Keratinocyte (primary cell): ENCODE results near the gene GALNT2. TPM values are rescaled to one million over a fixed set of nuclear protein-coding genes. Genes with fewer than 3 reads are reported as not detected.

Experiments used
- DNase-seq: peaks from one replicate; pipeline ENCODE4 v3.0.0-alpha.2; 2011; ENCODE audit warnings: low read depth, missing footprints, low spot score
- FAIRE-seq: peaks from 2 replicates; lab custom pipeline; 2011; peaks lifted over from hg19 to GRCh38; lab: Jason Lieb, UNC
- H2AFZ ChIP-seq: 2 replicates; pipeline ENCODE4 v1.6.0; 2012; ENCODE audit warnings: low read length, control low read depth, inconsistent platforms; ENCODE audit not compliant: control insufficient read depth
- H3K27ac ChIP-seq: 2 replicates; pipeline ENCODE4 v1.5.1; 2011; ENCODE audit warnings: low read length; ENCODE audit not compliant: control insufficient read depth, insufficient read depth
- H3K27me3 ChIP-seq: 3 replicates; pipeline ENCODE4 v1.6.0; 2011; ENCODE audit warnings: low read length; ENCODE audit not compliant: control insufficient read depth, insufficient read depth; ENCODE audit errors: extremely low read depth
- H3K36me3 ChIP-seq, 2 experiments: 2 replicates in 1 of 2; 3 replicates in 1 of 2; pipeline ENCODE4 v1.5.1; 2011; ENCODE audit warnings: low read length in 2 of 2, mild to moderate bottlenecking in 1 of 2; ENCODE audit not compliant: control insufficient read depth in 2 of 2, insufficient read depth in 2 of 2; ENCODE audit errors: extremely low read depth in 1 of 2
- H3K4me1 ChIP-seq: 3 replicates; pipeline ENCODE4 v1.5.1; 2011; ENCODE audit warnings: low read length; ENCODE audit not compliant: control insufficient read depth, insufficient read depth; ENCODE audit errors: extremely low read depth
- H3K4me2 ChIP-seq: 3 replicates; pipeline ENCODE4 v1.6.0; 2011; ENCODE audit warnings: low read depth, low read length; ENCODE audit not compliant: control insufficient read depth, insufficient read depth; ENCODE audit errors: extremely low read depth
- H3K4me3 ChIP-seq, 3 experiments: fragments of 200-600 bp in 1 of 3; sonication (generic) in 1 of 3; 2 replicates in 2 of 3; 3 replicates in 1 of 3; pipeline ENCODE4 v1.5.1; 2011 to 2016; ENCODE audit warnings: low read length in 3 of 3, mild to moderate bottlenecking in 3 of 3, control low read depth in 2 of 3, inconsistent platforms in 1 of 3, low read depth in 1 of 3, mixed read lengths in 1 of 3, mixed run types in 1 of 3, moderate library complexity in 1 of 3; ENCODE audit not compliant: control insufficient read depth in 2 of 3, insufficient read depth in 2 of 3; ENCODE audit errors: extremely low read depth in 1 of 3
- H3K79me2 ChIP-seq: 2 replicates; pipeline ENCODE4 v1.6.0; 2012; ENCODE audit warnings: low read length; ENCODE audit not compliant: control insufficient read depth, insufficient read depth
- H3K9ac ChIP-seq: 3 replicates; pipeline ENCODE4 v1.6.0; 2011; ENCODE audit warnings: low read length; ENCODE audit not compliant: control insufficient read depth, insufficient read depth; ENCODE audit errors: extremely low read depth
- H3K9me1 ChIP-seq: 3 replicates; pipeline ENCODE4 v1.6.0; 2011; ENCODE audit warnings: low read length; ENCODE audit not compliant: control insufficient read depth, insufficient read depth; ENCODE audit errors: extremely low read depth
- H3K9me3 ChIP-seq: 2 replicates; pipeline ENCODE4 v1.5.1; 2012; ENCODE audit warnings: low read depth, low read length; ENCODE audit not compliant: control insufficient read depth
- H4K20me1 ChIP-seq: 3 replicates; pipeline ENCODE4 v1.6.0; 2011; ENCODE audit warnings: low read length; ENCODE audit not compliant: control insufficient read depth, insufficient read depth; ENCODE audit errors: extremely low read depth
- EZH2 ChIP-seq: IDR thresholded peaks from one replicate; pipeline ENCODE4 v1.6.1; 2012; ENCODE audit warnings: inconsistent platforms, mild to moderate bottlenecking, low read length, moderate library complexity
- dilution Hi-C: fragments of 300-500 bp; cut with MboI; formaldehyde crosslinking; loops from one replicate; pipeline ENCODE4 v1.7.0; 2020; ENCODE audit warnings: low sequenced_read_pairs; ENCODE audit not compliant: extremely low pct_ligation_motif_present
- polyA plus RNA-seq, 5 experiments: library from polyadenylated mRNA; depleted of rRNA in 3 of 5; stranded (reverse) in 3 of 5; stranded (forward) in 1 of 5; unstranded in 1 of 5; fragments of >200 nt; gene quantifications; 1 replicate in 1 of 5; 2 replicates in 3 of 5; 3 replicates in 1 of 5; pipeline versions ENCODE4 v1.2.1 to v1.2.3, GENCODE V29; 2011 to 2012; ENCODE audit warnings: missing spikeins in 2 of 5, low read depth in 1 of 5, low replicate concordance in 1 of 5
- TF ChIP-seq, protein P1 (sequence below), 3 experiments: IDR thresholded peaks in 1 of 3; conservative IDR thresholded peaks in 1 of 3; optimal IDR thresholded peaks in 1 of 3; 2 replicates in 2 of 3; 3 replicates in 1 of 3; pipeline versions ENCODE3 to v1.5.1; 2011; ENCODE audit warnings: low read length in 3 of 3, mild to moderate bottlenecking in 3 of 3, moderate library complexity in 2 of 3, control low read depth in 1 of 3, inconsistent platforms in 1 of 3; ENCODE audit not compliant: insufficient read depth in 2 of 3; ENCODE audit errors: extremely low read depth in 1 of 3

Gene GALNT2
- polyA plus RNA-seq, 1 donor (not counting 4 experiments of a cell fraction or from before 2014, with no cell fraction given), result 61.7 TPM

DNA sequence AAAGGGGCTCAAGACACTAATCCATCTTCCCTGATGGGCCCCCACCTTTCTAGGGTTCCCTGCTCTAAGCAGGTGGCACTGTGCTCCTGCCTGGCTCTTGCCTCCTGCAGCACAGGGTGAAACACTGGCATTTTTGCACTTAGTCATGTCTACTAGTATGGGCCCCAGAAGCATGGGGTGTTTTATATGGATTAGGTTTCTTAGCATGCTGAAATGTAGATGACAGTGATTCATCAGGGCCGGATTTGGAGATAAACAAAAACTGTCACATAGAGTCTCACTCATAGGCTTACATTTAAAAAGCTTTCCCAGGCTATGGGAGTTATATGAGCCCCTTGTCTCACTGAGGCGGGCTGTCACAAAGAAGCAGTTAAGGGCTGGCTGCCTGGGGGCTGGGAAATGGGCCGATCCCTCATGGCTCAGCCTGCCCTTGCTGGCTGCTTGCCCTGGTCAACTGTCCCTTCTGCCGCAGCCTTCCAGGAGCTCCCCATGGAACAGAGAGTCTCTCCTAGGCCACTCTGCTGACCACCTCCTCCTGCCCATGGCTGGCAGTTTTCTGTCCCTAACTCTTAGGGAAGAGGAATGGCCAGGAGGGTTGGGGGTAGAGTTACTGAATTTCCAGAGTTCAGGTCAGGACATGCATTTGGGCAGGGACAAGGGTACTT lies 6.5 kb downstream of the GALNT2 start:
- H3K4me2 ChIP-seq, result peak overlapping the region; percentile 39
- TF ChIP-seq, protein P1, sequence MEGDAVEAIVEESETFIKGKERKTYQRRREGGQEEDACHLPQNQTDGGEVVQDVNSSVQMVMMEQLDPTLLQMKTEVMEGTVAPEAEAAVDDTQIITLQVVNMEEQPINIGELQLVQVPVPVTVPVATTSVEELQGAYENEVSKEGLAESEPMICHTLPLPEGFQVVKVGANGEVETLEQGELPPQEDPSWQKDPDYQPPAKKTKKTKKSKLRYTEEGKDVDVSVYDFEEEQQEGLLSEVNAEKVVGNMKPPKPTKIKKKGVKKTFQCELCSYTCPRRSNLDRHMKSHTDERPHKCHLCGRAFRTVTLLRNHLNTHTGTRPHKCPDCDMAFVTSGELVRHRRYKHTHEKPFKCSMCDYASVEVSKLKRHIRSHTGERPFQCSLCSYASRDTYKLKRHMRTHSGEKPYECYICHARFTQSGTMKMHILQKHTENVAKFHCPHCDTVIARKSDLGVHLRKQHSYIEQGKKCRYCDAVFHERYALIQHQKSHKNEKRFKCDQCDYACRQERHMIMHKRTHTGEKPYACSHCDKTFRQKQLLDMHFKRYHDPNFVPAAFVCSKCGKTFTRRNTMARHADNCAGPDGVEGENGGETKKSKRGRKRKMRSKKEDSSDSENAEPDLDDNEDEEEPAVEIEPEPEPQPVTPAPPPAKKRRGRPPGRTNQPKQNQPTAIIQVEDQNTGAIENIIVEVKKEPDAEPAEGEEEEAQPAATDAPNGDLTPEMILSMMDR (optimal IDR thresholded peaks at IDR 0.05 in 1 of 3, IDR thresholded peaks at IDR 0.05 in 1 of 3, conservative IDR thresholded peaks at IDR 0.05 in 1 of 3; ENCODE audit: extremely low read depth in 1 of 3, insufficient read depth in 2 of 3, low read length in 3 of 3), result no peak
- TF ChIP-seq EZH2, result no peak
- H2AFZ ChIP-seq, result no peak overlapping the region
- peaks cover 7% of the 10 kb centered on the region in 2 experiments for H3K36me3 ChIP-seq
- H3K9me1 ChIP-seq, result peaks cover 7% of the 10 kb centered on the region
- peaks cover 99% of the 10 kb centered on the region for H3K79me2 ChIP-seq
- H4K20me1 ChIP-seq, result peaks cover 7% of the 10 kb centered on the region
- peaks cover 42% of the 10 kb centered on the region for H3K4me1 ChIP-seq
- H3K27ac ChIP-seq, result peak overlapping the region; percentile 56
- no peak for FAIRE-seq
- no peak overlapping the region for H3K4me3 ChIP-seq
- dilution Hi-C loops, result no loop called here
- H3K9me3 ChIP-seq, result no peaks in the 10 kb centered on the region
- DNase-seq, result no peak
- H3K9ac ChIP-seq, result peak overlapping the region; percentile 26
- no peaks in the 10 kb centered on the region for H3K27me3 ChIP-seq

DNA sequence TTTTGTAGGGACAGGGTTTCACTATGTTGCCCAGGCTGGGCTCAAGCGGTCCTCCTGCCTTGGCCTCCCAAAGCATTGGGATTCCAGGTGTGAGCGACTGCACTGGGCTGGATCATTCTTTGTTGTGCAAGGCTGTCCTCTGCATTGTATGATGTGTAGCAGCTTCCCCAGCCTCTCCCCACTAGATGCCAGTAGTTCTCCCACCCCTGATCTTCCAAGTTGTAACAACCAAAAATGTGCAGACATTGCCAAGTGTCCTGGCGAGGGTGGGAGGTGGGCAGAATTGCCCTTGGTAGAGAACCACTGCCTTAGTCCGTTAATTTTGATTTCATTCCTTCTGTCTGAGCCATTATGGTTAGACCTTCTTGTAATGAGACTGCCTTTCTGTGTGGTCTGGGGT lies 7.2 kb downstream of the GALNT2 start:
- Histone ChIP-seq H3K9ac (no peak overlapping the region), H3K4me1 (peaks cover 40% of the 10 kb centered on the region), H3K36me3 (peaks cover 7% of the 10 kb centered on the region in 2 experiments), H3K9me1 (peaks cover 7% of the 10 kb centered on the region), H3K27me3 (no peaks in the 10 kb centered on the region), H3K79me2 (peaks cover 99% of the 10 kb centered on the region), H3K4me3 (no peak overlapping the region), H2AFZ (no peak overlapping the region), H3K27ac (no peak overlapping the region), H4K20me1 (peaks cover 7% of the 10 kb centered on the region), H3K9me3 (no peaks in the 10 kb centered on the region), H3K4me2 (no peak overlapping the region)
- dilution Hi-C loops, result no loop called here
- FAIRE-seq (no peak), DNase-seq (no peak)
- no peak for TF ChIP-seq EZH2
- TF ChIP-seq, protein P1 (optimal IDR thresholded peaks at IDR 0.05 in 1 of 3, IDR thresholded peaks at IDR 0.05 in 1 of 3, conservative IDR thresholded peaks at IDR 0.05 in 1 of 3; ENCODE audit: extremely low read depth in 1 of 3, insufficient read depth in 2 of 3, low read length in 3 of 3), result peak in 1 of 3 experiments; percentile 20
